Activated B cell treated with CpG ODN at 0.5 μM for 24 hours (primary cell): ENCODE results near the gene SH3BP5L. TPM values are rescaled to one million over a fixed set of nuclear protein-coding genes. Genes with fewer than 3 reads are reported as not detected.

Experiments
- ATAC-seq: fragments of 200-7000 bp; cut with Tn5 transposase; one replicate; pipeline ENCODE4 v1.10.0; 2021; ENCODE audit warnings: low read depth, mild to moderate bottlenecking, moderate library complexity
- CTCF ChIA-PET: fragments of 350-600 bp; sonication (Branson Sonifier 250); formaldehyde crosslinking; loops from one replicate; lab custom pipeline; 2021; ENCODE audit warnings: antibody characterized with exemption; lab: Charles Lee
- POLR2A ChIA-PET: fragments of 350-600 bp; sonication (Branson Sonifier 250); formaldehyde crosslinking; loops from one replicate; lab custom pipeline; 2021; ENCODE audit warnings: antibody characterized with exemption; lab: Charles Lee
- DNase-seq: peaks from one replicate; pipeline ENCODE4 v3.0.0; 2022
- H3K27ac Mint-ChIP-seq: one replicate; pipeline ENCODE4 v1.8.0; 2020; ENCODE audit warnings: mixed read lengths
- H3K27me3 Mint-ChIP-seq: one replicate; pipeline ENCODE4 v1.8.0; 2021; ENCODE audit warnings: mixed read lengths
- H3K36me3 Mint-ChIP-seq: one replicate; pipeline ENCODE4 v1.8.0; 2021; ENCODE audit warnings: low read depth, mixed read lengths
- H3K4me1 Mint-ChIP-seq: one replicate; pipeline ENCODE4 v1.8.0; 2021; ENCODE audit warnings: mixed read lengths
- H3K4me3 Mint-ChIP-seq: one replicate; pipeline ENCODE4 v1.8.0; 2020; ENCODE audit warnings: mild to moderate bottlenecking, mixed read lengths
- H3K9me3 Mint-ChIP-seq: one replicate; pipeline ENCODE4 v1.8.0; 2020; ENCODE audit warnings: mixed read lengths
- intact Hi-C: fragments of 100-400 bp; cut with micrococcal nuclease; formaldehyde crosslinking; loops from one replicate; pipeline ENCODE4 v1.15.1; 2024
- total RNA-seq: library from RNA; stranded (reverse); gene quantifications from 2 replicates; pipeline ENCODE4 v1.2.3, GENCODE V29; 2022
- TF ChIP-seq, protein P1 (sequence below): fragments of 200-600 bp; IDR thresholded peaks from one replicate; pipeline ENCODE4 v1.8.0; 2022; ENCODE audit warnings: antibody characterized with exemption, mild to moderate bottlenecking

The SH3BP5L gene
- total RNA-seq, 1 donor from 2014 or later = 27.3 TPM

DNA sequence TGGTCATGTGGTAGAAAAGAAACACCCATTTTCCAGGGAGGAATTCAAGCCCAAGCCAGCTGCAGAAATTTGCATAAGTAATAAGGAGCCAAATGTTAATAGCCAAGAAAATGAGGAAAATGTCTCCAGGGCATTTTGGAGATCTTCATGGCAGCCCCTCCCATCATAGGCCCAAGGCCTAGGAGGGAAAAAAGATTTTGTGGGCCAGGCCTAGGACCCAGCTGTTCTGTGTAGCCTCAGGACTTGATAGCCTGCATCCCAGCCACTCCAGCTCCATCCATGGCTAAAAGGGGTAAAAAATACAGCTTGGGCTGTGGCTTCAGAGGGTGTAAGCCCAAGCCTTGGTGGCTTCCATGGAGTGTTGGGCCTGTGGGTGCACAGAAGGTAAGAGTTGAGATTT is 48.7 kb downstream of the SH3BP5L start:
- POLR2A ChIA-PET = no interaction called here
- Mint-ChIP-seq H3K4me3 (no peak overlapping the region), H3K27me3 (no peaks in the 10 kb centered on the region), H3K4me1 (peaks cover 5% of the 10 kb centered on the region), H3K9me3 (peaks cover 11% of the 10 kb centered on the region), H3K36me3 (no peaks in the 10 kb centered on the region), H3K27ac (no peak overlapping the region)
- ATAC-seq (no peak), DNase-seq (no peak)
- intact Hi-C loops = no loop called here
- CTCF ChIA-PET = no interaction called here
- TF ChIP-seq, protein P1, sequence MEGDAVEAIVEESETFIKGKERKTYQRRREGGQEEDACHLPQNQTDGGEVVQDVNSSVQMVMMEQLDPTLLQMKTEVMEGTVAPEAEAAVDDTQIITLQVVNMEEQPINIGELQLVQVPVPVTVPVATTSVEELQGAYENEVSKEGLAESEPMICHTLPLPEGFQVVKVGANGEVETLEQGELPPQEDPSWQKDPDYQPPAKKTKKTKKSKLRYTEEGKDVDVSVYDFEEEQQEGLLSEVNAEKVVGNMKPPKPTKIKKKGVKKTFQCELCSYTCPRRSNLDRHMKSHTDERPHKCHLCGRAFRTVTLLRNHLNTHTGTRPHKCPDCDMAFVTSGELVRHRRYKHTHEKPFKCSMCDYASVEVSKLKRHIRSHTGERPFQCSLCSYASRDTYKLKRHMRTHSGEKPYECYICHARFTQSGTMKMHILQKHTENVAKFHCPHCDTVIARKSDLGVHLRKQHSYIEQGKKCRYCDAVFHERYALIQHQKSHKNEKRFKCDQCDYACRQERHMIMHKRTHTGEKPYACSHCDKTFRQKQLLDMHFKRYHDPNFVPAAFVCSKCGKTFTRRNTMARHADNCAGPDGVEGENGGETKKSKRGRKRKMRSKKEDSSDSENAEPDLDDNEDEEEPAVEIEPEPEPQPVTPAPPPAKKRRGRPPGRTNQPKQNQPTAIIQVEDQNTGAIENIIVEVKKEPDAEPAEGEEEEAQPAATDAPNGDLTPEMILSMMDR = no peak

DNA sequence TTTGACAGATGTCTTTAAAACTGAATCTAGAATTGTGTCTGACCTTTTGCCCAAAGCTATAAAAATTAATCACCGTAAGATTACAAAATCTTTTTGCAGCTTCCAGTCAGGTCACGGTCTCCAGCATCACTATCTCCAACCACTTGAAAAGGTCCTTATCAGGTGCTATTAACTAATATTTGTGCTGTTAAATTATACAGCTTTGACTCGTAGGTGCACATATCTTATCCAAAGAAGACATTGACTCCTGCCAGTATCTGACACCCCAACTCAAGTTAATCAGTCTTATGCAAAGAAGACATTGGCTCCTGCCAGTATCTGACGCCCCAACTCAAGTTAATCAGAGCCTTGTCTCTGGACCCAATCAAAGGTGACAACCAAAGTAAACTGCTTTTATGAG is 50.3 kb downstream of the SH3BP5L start:
- TF ChIP-seq, protein P1 = no peak
- Mint-ChIP-seq H3K27me3 (no peaks in the 10 kb centered on the region), H3K4me3 (no peak overlapping the region), H3K36me3 (no peaks in the 10 kb centered on the region), H3K9me3 (peaks cover 9% of the 10 kb centered on the region), H3K4me1 (peaks cover 5% of the 10 kb centered on the region), H3K27ac (no peak overlapping the region)
- ATAC-seq = no peak
- intact Hi-C loops = no loop called here
- POLR2A ChIA-PET = no interaction called here
- no peak for DNase-seq
- CTCF ChIA-PET = no interaction called here

Other genes with a start within 250 kb of the SH3BP5L start
- 1.4 and 3.1 TPM in 2 replicates for gene OR2T10, start 228.2 kb downstream of the SH3BP5L start, total RNA-seq
- gene OR2T11, start 190.8 kb downstream of the SH3BP5L start, total RNA-seq = 1.7 and 4.3 TPM in 2 replicates
- gene OR2T35, start 180.6 kb downstream of the SH3BP5L start, total RNA-seq = 0.29 and 1.6 TPM in 2 replicates
- gene OR2T27, start 170.4 kb downstream of the SH3BP5L start, total RNA-seq = 0.22 TPM in 1 of 2 replicates, not detected in the other
- not detected in 2 replicates for gene OR14I1, start 123.1 kb downstream of the SH3BP5L start, total RNA-seq
- not detected in 2 replicates for gene LYPD8, start 70.2 kb downstream of the SH3BP5L start, total RNA-seq
- gene ZNF672, start 12.3 kb upstream of the SH3BP5L start, total RNA-seq = 47.0 and 52.2 TPM in 2 replicates
- gene ZNF692, start 33.2 kb upstream of the SH3BP5L start, total RNA-seq = 36.4 and 40.3 TPM in 2 replicates
- 12.3 and 13.4 TPM in 2 replicates for gene PGBD2, start 80.3 kb upstream of the SH3BP5L start, total RNA-seq